DND-41 (cell line): Measurements from ENCODE around the gene ZFP36L2.

Experiments
- EZH2 ChIP-seq: IDR thresholded peaks from 3 replicates; pipeline ENCODE4 v1.6.1; 2012; ENCODE audit warnings: borderline replicate concordance, low read depth, mild to moderate bottlenecking, moderate library complexity, low read length, inconsistent platforms; ENCODE audit not compliant: severe bottlenecking
- TF ChIP-seq, protein P1 (sequence below): IDR thresholded peaks from 2 replicates; pipeline ENCODE4 v1.5.1; 2012; ENCODE audit warnings: borderline replicate concordance, low read length, moderate library complexity, mild to moderate bottlenecking; ENCODE audit not compliant: poor library complexity, severe bottlenecking; ENCODE audit errors: extremely low read depth

DNA sequence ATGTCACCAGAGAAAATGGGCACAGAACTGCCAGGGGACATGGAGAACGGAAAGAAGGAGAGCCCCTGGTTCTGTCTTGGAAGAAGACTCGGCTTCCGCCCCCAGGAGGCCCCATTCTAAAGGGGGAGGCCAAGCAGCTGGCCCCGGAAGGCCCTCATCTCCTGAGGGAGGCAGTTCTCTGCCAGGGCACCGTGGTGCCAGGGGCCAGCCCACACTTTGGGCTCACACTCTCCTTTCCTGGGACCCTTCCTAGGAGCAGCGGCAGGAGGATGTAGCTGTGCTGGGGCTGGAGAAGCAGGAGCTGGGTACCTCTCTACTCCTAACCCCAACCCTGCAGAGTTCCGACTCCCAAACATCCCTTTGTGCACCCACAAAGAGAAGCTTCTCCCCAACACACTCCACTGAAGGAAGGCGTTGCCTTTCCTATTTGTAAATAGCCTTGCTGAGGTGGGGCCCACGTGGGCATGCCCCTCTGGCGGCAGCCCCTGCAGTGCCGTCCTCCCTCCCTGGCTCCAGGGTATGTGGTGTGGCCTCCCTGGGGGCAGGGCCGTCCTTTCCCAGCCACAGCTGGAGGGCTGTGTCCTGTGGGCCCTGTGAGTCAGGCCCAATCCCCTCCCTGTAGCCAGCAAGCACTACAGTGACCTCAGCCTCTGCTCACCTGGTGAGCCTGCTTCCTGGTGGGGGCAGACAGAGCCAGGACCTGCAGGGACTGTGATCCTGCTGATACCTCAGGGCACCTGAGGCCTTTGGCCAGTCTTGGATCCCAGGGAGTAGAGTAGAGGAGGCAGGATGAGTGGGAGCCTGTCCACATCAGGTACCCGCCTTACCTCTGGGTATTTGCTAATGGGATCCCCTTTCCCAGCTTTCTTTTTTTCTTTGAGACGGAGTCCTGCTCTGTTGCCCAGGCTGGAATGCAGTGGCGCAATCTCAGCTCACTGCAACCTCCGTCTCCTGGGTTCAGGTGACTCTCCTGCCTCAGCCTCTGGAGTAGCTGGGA is 26.6 kb downstream of the ZFP36L2 start:
- TF ChIP-seq, protein P1, sequence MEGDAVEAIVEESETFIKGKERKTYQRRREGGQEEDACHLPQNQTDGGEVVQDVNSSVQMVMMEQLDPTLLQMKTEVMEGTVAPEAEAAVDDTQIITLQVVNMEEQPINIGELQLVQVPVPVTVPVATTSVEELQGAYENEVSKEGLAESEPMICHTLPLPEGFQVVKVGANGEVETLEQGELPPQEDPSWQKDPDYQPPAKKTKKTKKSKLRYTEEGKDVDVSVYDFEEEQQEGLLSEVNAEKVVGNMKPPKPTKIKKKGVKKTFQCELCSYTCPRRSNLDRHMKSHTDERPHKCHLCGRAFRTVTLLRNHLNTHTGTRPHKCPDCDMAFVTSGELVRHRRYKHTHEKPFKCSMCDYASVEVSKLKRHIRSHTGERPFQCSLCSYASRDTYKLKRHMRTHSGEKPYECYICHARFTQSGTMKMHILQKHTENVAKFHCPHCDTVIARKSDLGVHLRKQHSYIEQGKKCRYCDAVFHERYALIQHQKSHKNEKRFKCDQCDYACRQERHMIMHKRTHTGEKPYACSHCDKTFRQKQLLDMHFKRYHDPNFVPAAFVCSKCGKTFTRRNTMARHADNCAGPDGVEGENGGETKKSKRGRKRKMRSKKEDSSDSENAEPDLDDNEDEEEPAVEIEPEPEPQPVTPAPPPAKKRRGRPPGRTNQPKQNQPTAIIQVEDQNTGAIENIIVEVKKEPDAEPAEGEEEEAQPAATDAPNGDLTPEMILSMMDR, result no peak
- TF ChIP-seq EZH2, result no peak
